Ascending aorta (tissue), 2 donors: ENCODE results near the gene ST7L. TPM values are rescaled to one million over a fixed set of nuclear protein-coding genes. Genes with fewer than 3 reads are reported as not detected.

Experiments used
- DNase-seq, 2 donors: peaks; one replicate each; pipeline ENCODE4 v3.0.0-alpha.2; 2019; ENCODE audit warnings: low spot score in 2 of 2
- H3K27ac ChIP-seq, 2 donors: fragments of 200-600 bp; sonication (generic); one replicate each; pipeline ENCODE4 v1.5.1; 2016 to 2017; ENCODE audit warnings: mild to moderate bottlenecking in 1 of 2
- H3K27me3 ChIP-seq: fragments of 200-600 bp; sonication (generic); one replicate; pipeline ENCODE4 v1.5.1; 2017
- H3K36me3 ChIP-seq, 2 donors: fragments of 200-600 bp; sonication (generic); one replicate each; pipeline ENCODE4 v1.5.1; 2016
- H3K4me1 ChIP-seq, 2 donors: fragments of 200-600 bp; sonication (generic); one replicate each; pipeline ENCODE4 v1.5.1; 2016 to 2017; ENCODE audit warnings: mild to moderate bottlenecking in 1 of 2
- H3K4me3 ChIP-seq, 2 donors: fragments of 200-600 bp; sonication (generic); one replicate each; pipeline ENCODE4 v1.5.1; 2016 to 2017; ENCODE audit warnings: mild to moderate bottlenecking in 1 of 2
- H3K9me3 ChIP-seq, 2 donors: fragments of 200-600 bp; sonication (generic); one replicate each; pipeline ENCODE4 v1.5.1; 2016
- intact Hi-C: fragments of 100-400 bp; cut with DNase I; formaldehyde crosslinking; loops from one replicate; pipeline ENCODE4 v1.15.1; 2023
- total RNA-seq: library from RNA; depleted of rRNA; stranded (reverse); fragments of >200 nt; gene quantifications from one replicate; pipeline ENCODE4 v1.1.0, GENCODE V29; 2016
- TF ChIP-seq, protein P1 (sequence below), 3 experiments: fragments of 200-600 bp in 2 of 3; fragments of 450-650 bp in 1 of 3; sonication (generic) in 2 of 3; IDR thresholded peaks; one replicate each; pipeline ENCODE4 v1.5.1; 2016 to 2019; ENCODE audit warnings: antibody characterized with exemption in 3 of 3, mild to moderate bottlenecking in 1 of 3, moderate library complexity in 1 of 3

ST7L gene
- total RNA-seq, 1 donor from 2014 or later, result 4.0 TPM

DNA sequence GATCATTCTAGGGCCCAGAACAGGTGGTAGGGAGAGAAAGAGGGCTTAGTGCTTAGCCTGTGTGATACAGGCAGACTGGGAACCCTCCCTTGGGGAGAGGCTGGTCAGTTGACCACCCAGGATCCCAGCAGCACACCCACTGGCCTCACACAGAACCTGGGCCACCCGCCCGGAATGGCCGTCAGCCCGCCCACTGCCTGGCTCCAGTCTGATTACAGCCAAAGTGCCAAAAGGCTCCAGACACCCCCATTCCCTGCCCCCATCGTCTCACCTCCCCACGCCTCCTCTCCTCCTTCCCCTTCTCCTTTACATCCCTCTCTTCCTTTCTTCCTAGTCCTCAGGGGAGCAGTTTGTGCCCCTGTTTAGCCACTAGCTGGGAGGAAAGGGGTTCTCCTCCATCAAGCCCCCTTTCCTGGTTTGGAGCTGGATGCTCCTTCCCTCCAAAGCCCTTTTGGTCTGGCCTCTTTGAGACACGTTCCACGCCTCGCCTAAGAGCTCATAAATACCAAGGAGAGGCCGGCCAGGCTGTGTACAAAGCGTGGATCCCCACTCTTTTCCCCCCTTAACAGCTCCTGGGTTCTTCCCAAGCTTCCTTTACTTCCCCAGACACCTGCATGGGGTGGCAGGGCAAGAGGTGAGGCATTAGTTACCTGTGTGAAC lies 114.8 kb downstream of the ST7L start:
- peaks cover 4 to 11% of the 10 kb centered on the region in 2 donors for H3K4me1 ChIP-seq
- H3K27ac ChIP-seq, result no peak overlapping the region
- intact Hi-C loops, result loop anchor here (5.0 to 10.0 kb wide), 4 partner anchors 38 to 203 kb away; partner anchors contain the start of genes CAPZA1, MOV10, RHOC and ST7L
- no peak for DNase-seq
- no peak overlapping the region for H3K4me3 ChIP-seq
- TF ChIP-seq, protein P1, sequence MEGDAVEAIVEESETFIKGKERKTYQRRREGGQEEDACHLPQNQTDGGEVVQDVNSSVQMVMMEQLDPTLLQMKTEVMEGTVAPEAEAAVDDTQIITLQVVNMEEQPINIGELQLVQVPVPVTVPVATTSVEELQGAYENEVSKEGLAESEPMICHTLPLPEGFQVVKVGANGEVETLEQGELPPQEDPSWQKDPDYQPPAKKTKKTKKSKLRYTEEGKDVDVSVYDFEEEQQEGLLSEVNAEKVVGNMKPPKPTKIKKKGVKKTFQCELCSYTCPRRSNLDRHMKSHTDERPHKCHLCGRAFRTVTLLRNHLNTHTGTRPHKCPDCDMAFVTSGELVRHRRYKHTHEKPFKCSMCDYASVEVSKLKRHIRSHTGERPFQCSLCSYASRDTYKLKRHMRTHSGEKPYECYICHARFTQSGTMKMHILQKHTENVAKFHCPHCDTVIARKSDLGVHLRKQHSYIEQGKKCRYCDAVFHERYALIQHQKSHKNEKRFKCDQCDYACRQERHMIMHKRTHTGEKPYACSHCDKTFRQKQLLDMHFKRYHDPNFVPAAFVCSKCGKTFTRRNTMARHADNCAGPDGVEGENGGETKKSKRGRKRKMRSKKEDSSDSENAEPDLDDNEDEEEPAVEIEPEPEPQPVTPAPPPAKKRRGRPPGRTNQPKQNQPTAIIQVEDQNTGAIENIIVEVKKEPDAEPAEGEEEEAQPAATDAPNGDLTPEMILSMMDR (IDR thresholded peaks at IDR 0.05), result no peak
- H3K9me3 ChIP-seq, result no peaks in the 10 kb centered on the region
- H3K27me3 ChIP-seq, result no peaks in the 10 kb centered on the region
- no peaks in the 10 kb centered on the region for H3K36me3 ChIP-seq

DNA sequence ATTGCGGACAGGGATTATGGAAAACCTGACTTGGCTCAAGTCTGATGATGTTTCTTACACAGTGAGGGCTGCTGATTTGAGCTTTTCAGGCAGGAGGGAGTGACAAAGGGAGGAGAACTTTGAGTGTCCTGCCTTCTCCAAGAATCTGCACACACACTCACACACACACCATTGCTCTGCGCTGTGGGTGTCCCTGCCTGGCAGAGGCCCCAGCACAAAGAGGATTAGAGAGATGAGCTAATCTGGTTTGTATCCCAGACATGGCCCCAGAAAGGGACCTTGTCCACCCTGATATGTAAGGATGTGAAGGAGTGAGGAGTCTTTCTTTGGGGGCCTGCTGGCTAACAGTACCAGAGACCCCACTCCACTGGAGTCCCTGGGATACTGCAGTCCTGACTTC lies 116.1 kb downstream of the ST7L start:
- H3K36me3 ChIP-seq, result no peaks in the 10 kb centered on the region
- H3K4me3 ChIP-seq, result no peak overlapping the region
- no peak for DNase-seq
- intact Hi-C loops, result loop anchor here (5.0 to 10.0 kb wide), 4 partner anchors 39 to 204 kb away; partner anchors contain the start of genes CAPZA1, MOV10, RHOC and ST7L
- H3K27ac ChIP-seq, result no peak overlapping the region
- TF ChIP-seq, protein P1 (IDR thresholded peaks at IDR 0.05), result no peak
- no peaks in the 10 kb centered on the region for H3K9me3 ChIP-seq
- no peaks in the 10 kb centered on the region for H3K27me3 ChIP-seq
- H3K4me1 ChIP-seq, result peaks cover 0 to 4% of the 10 kb centered on the region in 2 donors

DNA sequence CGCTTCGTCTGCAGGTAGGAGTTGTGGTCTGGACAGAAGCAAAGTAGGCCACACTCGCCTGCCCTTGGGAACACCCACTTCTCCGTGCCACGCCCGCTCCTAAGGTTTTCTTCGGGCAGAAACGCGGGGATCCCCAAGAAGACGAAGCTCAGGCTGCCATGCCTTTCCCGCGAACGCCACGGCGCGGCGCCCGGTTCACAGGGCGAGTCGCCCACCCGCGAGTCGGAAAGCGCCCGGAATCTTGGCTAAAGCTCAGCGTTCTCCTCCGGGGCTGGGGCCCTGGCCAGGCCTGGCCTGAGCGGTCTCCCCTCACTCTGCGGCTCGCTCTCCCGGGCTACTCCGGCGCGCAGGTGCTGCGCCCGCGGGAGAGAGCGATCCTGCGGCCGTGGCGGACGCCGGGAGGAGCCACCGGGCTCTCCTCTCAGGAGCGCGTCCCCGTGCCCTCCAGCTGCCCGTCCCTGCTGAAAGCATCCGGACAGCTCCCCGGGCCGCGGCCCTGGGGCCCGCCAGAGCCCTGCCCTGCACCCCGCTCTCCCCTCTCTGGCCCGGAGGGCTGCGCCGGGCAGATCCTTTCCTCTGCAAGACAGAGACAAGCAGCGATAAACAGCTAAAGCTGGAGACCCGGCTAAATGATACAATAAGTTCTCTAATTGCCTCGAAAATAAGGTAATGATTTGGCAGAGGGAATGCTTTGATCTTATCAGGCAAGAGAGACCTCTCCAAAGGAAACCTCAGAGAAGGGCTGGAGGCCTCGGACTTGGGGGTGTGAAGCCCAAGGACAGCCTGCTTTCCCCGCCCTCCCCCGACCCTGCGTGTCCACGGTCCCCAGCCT lies 116.9 kb downstream of the ST7L start:
- DNase-seq, result peak in 1 of 2 donors; percentile 81
- H3K27me3 ChIP-seq, result no peaks in the 10 kb centered on the region
- H3K36me3 ChIP-seq, result no peaks in the 10 kb centered on the region
- no peaks in the 10 kb centered on the region for H3K4me1 ChIP-seq
- peak overlapping the region; percentile 63 to 74 for H3K4me3 ChIP-seq
- H3K27ac ChIP-seq, result peak overlapping the region in 1 of 2 donors; percentile 29
- intact Hi-C loops, result loop anchor here (5.0 to 10.0 kb wide), 4 partner anchors 40 to 205 kb away; partner anchors contain the start of genes CAPZA1, MOV10, RHOC and ST7L
- H3K9me3 ChIP-seq, result no peaks in the 10 kb centered on the region
- TF ChIP-seq, protein P1 (IDR thresholded peaks at IDR 0.05), result peak; percentile 67 to 87 (median 71)

DNA sequence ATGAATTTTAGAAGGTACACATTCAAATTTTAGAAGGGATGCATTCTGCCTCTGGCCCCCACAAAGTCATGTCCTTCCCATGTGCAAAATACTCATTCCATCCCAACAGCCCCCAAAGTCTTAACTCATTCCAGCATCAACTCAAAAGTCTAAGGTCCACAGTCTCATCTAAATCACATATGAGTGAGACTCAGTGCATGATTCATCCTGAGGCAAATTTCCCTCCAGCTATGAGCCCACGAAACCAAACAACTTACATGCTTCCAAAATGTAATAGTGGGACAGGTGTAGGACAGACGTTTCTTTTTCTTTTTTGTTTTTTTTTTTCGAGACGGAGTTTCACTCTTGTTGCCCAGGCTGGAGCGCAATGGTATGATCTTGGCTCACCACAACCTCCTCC lies 122.7 kb downstream of the ST7L start:
- Histone ChIP-seq H3K4me3 (no peak overlapping the region), H3K9me3 (no peaks in the 10 kb centered on the region), H3K36me3 (no peaks in the 10 kb centered on the region), H3K4me1 (no peaks in the 10 kb centered on the region), H3K27ac (no peak overlapping the region), H3K27me3 (no peaks in the 10 kb centered on the region)
- no peak for DNase-seq
- TF ChIP-seq, protein P1 (IDR thresholded peaks at IDR 0.05), result no peak
- intact Hi-C loops, result no loop called here

DNA sequence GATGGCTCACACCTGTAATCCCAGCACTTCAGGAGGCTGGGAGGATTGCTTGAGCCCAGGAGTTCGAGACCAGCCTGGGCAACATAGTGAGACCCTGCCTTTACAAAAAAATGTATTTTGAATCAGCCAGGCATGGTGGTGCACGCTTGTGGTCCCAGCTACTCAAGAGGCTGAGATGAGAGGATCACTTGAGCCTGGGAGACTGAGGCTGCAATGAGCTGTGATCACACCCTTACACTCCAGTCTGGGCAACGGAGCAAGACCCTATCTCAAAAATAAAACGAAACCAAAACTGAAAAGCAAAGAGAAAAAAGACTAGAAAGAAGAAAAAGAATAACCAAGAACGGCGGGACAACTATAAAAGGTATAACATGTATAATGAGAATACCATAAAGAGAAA lies 125.6 kb downstream of the ST7L start:
- no peak for DNase-seq
- intact Hi-C loops, result no loop called here
- TF ChIP-seq, protein P1 (IDR thresholded peaks at IDR 0.05), result no peak
- Histone ChIP-seq H3K9me3 (no peaks in the 10 kb centered on the region), H3K27ac (no peak overlapping the region), H3K4me1 (no peaks in the 10 kb centered on the region), H3K27me3 (no peaks in the 10 kb centered on the region), H3K36me3 (no peaks in the 10 kb centered on the region), H3K4me3 (no peak overlapping the region)
